GM18909 (cell line): ENCODE measurements around the gene LRRIQ3.
A peak's percentile ranks its signal among the peaks of the same experiment; 100 is the strongest.
"Not testable (repeated sequence)": the region's sequence is repeated elsewhere in the genome, so short reads cannot be mapped to it uniquely, and the experiment has no call there.

Source experiments
- ATAC-seq: cut with Tn5 transposase; IDR thresholded peaks from one replicate; pipeline ENCODE4 v1.9.1; 2021; ENCODE audit warnings: mild to moderate bottlenecking; ENCODE audit not compliant: unreplicated experiment, poor library complexity

The LRRIQ3 gene, protein sequence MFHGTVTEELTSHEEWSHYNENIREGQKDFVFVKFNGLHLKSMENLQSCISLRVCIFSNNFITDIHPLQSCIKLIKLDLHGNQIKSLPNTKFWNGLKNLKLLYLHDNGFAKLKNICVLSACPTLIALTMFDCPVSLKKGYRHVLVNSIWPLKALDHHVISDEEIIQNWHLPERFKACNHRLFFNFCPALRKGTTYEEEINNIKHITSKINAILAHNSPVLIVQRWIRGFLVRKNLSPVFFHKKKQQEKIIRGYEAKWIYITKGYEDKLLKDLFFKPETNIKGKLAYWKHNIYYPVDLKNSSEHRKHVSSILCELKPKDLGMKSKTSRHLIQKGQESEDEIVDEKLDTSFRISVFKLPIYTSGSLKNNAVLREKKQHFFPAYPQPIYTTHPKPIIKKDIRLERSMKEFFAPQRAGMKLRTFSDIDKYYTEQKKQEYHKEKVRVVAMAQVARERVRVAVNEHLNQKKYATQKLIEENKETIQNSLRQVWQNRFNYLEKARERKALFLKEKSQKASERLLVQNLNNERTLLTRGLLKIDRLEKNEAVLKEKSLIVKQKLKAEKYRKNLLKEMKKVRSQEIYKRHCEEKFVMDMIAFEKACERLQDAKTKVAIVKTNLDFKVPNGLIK

DNA sequence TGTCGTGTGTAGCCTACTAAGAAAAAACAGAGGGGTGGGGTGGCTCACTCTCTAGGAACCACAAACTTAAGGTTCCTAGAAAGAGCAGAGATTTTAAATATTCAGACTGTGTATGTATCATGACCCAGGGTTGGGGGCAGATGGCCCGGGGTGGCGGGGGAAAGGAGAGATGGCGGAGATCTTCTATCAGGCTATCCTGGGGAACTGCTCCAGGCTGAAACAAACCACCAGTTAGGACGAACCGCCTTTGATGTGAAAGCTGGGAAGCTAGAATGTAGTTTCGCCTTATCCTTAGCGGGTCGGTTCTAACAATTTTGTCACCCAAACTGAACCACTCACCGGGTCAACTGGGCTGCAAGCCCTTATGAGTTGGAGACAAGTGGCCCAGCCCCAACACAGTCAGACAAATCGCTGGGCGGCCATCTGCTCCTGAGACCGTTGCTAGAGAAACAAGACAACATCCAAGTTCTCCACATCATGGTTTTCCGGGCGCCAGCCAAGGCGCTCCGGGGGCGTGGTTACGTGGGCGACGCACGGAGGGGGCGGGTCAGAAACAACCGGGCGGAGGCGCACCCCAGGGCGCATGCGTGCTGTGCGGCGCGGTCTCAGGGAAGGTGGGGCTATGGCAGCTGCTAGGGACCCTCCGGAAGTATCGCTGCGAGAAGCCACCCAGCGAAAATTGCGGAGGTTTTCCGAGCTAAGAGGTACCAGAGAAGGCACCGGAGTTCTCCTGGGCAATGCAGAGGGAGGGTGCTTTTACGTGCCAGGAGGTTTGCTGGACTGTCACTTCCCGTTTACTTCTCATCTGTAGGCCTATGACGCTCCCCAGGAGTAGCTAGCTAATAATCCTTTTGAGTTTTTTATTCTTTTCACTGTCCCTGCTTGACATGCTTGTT is at the start of gene LRRIQ3, which contains the start of gene FPGT:
TSS of gene LRRIQ3 (minus strand) at position 520 of the 896 bp plus-strand sequence. CDS start 14,492 bp downstream, outside the sequence.
TSS of gene FPGT (plus strand) at position 586 of the 896 bp plus-strand sequence. CDS start at position 623, 37 bp downstream.
- ATAC-seq: peak; percentile 94

DNA sequence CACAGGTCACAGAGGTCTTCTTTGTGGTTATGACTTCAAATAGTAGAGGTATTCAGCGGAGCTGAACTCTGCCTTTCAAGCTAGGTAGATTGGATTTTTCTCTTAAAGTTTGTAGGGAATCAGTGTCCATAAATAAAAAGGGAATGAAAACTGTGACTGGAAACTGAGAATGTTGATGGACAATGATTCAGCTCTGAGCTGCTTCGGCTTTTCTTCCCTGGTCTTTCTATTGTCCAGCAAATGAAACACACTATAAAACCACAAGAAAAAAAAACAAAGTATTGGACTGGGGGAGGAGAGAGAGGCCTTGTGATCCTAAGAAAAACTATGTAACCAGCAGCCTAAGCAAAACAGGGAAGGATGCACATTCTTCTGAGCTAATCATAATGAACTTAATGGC is 48.3 kb upstream of the LRRIQ3 start:
- no peak for ATAC-seq

DNA sequence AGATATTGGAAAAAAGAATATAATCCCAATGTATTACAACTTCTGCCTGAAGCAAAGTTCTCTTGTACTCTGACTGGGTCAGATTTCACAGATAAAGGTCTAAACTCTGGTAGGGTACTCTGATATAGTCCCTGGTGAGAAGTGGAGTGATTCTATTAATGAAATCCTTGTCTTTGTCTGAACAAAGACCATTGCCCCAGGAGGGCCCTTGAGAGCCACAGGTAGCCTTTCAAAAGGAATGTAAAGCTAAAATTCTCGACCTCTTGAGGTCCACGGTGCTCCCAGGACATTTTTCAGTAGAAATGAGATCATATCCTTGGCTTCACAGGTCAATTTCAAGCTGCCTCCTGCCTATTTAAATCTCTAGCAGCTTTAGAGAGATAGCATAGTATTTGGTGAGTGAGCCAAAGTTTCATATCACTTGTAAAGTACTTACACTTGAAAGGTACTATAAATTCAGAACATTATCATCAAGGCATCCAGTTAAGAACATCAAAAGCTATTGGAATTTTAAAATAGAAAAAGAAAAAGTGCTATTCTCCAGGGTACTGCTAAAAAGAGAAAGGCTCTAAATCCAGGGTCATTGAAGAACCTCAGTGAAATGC is 47.3 kb upstream of the LRRIQ3 start:
- no peak for ATAC-seq

DNA sequence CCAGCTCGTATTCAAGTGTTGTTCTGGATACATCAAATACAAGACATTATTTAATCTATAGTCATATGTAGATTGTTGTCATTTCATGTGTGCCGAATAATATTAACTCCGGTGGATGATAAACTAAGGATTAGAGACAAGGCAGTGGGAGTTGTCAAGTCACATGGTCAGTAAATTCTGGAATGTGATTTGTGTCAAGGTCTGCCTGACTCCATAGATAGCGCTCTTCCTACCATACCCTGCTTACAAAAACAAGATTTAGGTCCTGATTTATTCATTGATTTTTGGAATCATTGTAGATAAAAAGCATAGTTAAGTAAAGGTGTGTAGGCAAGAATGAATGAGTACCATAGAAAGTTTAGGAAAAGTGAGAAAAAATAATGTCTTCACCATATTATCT is 39.8 kb upstream of the LRRIQ3 start:
- ATAC-seq: no peak

DNA sequence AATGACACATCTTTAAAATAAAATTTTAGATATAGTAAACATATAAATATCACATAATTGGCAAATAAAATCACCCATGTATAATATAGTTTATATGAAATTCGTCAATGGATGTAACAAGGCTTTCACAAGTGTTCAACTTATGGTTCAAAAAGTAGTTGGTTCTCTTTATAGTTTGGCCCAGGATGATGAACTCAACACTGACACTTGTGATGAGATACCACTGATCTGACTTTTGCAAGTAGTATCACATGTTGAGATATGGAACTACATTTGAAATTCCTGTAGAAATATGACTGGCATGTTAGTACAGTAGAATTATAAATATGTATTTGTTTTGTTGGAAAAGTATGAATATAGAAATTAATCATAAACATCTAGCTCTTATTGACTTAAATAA is 39.1 kb upstream of the LRRIQ3 start:
- no peak for ATAC-seq

DNA sequence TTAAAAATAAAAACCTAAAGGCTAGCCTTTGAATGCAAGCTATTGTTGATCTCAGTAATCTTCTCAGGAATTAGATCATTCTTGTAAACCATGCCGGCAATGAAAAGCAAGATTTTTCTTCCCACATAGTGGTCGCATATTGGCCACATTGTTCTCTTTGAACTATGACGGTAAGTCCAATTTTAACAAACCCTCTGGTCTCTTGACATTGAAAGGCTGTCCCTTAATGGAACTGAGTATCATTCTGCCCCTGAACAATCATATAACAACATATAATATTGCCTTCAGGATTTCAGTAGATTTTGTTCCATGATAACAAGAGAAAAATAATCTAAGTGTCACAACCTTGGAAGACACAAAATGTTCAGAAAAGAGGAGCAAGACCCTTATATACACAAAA is 38.5 kb upstream of the LRRIQ3 start:
- ATAC-seq: no peak

DNA sequence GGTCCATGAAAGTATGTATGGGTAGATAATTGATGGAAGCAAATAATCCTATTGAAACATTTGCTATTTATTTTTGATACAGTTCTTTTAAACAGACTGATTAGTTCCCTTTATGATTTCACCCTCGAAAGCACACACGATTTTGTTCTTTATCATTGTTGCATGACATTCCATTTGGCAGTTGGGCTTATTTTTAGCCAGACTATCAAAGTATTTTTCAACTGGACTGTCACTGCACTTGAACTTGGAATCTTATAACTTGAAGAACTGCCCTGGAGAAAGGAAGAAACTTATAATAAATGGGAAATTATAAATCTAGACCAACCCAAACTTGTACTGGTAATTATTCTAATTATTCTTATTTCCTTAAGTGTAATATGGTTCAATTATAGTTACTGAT is 37.2 kb upstream of the LRRIQ3 start, which contains the start of gene TNNI3K:
TSS of gene TNNI3K (plus strand) at position 235 of the 400 bp plus-strand sequence. CDS start at position 300, 65 bp downstream.
- ATAC-seq: no peak

DNA sequence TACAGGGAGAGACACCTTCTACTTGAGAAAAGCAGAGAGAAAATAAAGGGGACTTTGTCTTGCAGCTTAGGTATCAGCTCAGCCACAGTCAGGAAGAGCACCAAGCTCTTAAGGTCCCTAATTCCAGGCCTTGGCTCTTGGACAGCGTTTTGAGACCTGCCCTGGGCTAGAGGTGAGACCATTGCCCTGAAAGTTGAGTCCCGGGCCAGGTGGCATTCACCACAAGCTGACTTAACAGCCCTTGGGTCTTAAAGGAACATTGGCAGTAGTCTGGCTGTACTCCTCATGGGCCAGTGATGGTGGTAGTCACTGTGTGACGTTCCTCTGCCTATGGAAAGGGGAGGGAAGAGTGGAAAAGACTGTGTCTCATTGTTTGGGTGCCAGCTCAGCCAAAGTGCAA is 25.5 kb upstream of the LRRIQ3 start:
- ATAC-seq: no peak

DNA sequence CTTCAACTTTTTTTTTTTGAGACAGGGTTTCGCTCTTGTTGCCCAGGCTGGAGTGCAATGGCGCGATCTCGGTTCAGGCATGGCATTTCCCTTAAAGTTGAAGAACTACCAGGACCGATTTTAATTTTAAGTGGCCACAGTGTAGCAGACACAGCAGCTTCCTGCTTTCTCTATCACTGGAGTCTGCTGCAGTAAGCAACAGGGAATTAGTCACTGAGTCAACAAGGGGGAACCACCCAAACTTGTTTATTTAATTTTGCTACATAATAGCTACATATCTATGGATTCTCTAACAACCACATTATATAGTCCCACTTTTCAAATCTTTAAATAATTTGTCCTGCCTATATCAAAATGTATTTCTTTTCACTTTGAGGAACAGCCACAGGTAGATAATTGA is 24.7 kb upstream of the LRRIQ3 start:
- no peak for ATAC-seq

DNA sequence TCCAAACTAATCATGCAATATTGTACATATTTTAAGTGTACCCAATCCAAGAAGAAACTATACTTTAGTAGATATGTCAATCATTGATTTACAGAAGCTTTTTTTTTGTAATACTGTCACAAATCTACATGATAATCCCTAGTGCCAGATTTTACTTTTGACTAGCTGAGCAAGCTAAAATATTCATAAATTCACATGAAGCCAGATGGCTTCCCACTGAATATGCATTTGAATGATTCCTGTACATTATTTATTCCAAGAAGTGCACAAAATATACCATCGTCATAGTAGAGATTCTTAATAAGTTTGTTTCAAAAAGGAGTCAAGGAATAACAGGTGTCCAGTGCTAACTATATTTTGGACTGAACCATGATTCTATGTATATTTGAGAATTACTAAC is 17.3 kb upstream of the LRRIQ3 start:
- ATAC-seq: no peak

DNA sequence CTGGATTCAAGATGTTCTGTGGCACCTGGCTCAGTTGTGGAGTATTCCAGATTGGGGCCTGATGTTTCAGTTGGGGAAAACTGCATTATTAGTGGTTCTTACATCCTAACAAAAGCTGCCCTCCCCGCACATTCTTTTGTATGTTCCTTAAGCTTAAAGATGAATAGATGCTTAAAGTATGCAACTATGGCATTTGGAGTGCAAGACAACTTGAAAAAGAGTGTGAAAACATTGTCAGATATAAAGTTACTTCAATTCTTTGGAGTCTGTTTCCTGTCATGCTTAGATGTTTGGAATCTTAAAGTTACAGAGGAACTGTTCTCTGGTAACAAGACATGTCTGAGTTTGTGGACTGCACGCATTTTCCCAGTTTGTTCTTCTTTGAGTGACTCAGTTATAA is 7.3 kb upstream of the LRRIQ3 start:
- ATAC-seq: no peak

DNA sequence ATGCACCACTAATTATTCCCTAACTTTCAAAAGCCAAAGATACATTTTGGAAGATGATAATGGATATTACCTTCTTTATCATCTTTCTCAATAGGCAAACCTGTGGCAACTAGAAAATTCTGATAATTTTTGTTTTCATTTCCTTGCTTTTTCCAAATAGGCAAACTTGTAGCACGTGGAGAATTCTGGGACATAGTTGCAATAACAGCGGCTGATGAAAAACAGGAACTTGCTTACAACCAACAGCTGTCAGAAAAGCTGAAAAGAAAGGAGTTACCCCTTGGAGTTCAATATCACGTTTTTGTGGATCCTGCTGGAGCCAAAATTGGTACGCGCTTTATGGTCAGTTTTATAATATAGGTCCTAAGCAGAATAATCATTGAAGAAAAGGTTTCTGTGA is 1.5 kb upstream of the LRRIQ3 start:
- no peak for ATAC-seq

DNA sequence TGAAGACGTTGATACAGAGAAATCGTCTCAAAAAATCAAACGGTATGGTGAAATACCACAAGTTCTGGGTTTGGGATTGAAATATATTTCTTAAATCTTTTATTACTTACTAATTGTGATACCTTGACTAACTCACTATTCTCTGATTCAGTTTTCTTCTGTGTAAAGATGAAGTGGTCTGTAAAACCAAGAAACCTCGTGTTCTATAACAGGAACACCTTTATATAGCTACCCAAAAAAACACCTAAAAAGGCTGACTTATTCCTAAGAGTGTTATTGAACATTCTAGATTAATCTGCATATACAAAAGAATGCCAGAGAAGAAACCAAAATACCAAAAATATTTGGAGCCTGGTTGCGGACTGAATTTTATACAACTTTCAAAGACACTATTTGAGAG is 721 bp downstream of the LRRIQ3 start:
- no peak for ATAC-seq

DNA sequence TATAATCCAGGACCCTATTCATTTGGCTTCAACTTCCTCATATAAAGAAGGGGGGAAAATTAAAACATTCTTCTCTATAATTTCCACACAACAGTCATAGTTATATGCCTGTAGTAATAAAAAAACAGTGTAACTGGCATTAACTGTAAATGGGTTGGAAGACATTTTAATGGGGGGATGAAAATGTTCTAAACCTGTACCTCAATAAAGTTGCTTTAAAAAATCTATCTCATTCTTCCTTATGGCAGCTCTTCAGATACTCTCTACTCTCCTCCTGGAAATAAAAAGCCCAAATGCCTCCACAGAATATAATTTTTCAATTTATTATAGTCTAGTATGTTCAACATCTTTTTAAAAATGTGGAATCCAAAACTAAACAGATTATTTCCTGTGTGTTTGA is 2.6 kb downstream of the LRRIQ3 start:
- ATAC-seq: no peak

DNA sequence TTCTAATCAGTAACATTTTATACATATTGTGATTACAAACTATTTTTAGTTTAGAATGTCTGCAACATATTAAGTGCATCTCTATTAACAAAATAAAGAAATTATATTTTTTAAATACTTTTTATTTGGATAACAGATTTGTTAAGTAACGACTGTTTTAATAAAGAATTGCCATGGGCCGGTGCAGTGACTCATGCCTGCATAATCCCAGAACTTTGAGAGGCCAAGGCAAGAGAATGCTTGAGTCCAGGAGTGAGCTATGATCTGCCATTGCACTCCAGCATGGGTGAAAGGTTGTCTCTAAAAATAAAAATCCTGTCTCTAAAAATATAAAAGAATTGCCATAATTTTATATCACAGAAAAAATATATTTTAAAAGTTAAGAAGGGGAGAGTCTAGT is 4.1 kb downstream of the LRRIQ3 start:
- ATAC-seq: no peak

DNA sequence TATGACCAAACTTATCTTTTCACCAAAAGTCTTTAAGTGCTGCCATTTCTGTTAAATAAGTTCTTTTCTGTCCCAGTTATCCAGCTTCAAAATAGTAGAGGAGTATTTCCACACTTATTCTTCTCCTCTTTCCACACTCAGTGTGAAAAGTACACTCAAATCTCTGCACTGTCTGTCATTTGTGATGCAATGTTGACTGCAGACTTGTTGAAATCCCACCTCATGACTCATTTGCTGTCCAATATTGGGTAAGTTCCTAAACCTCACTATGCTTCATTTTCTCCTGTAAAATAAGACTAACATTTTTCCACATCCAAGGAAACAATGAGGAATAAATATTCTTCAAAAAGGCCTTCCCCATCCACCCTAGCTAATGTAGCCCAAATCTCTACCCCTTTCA is 17.5 kb downstream of the LRRIQ3 start:
- ATAC-seq: no peak

DNA sequence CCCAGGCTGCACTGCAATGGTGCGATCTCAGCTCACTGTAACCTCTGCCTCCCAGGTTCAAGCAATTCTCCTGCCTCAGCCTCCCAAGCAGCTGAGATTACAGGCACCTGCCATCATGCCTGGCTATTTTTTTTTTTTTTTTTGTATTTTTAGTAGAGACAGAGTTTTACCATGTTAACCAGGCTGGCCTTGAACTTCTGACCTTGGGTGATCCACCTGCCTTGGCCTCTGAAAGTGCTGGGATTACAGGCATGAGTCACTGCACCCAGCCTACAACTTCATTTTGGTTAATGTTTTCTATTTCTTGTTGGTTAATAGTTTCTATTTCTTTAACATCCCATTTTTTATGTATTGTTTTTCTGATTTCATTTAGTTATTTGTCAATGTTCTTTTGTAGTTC is 23.6 kb downstream of the LRRIQ3 start:
- ATAC-seq: not testable (repeated sequence)

DNA sequence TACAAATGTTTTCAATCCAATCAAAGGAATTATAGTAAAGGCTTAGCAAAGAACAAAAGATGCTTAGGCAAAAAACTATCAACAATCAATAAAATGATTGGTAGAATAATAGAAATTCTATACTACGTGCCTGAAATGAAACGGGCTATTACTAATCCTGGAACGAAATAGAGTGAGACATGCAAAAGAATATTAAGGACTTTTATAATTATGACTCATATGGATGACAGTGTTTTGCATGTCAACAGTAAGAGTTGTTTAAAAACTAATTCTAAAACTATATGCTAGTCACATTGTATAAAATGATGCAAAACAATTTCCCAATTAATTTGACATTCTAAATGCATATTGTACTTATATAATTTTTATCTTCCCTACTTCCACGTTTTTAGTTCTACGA is 35.6 kb downstream of the LRRIQ3 start:
- ATAC-seq: no peak

DNA sequence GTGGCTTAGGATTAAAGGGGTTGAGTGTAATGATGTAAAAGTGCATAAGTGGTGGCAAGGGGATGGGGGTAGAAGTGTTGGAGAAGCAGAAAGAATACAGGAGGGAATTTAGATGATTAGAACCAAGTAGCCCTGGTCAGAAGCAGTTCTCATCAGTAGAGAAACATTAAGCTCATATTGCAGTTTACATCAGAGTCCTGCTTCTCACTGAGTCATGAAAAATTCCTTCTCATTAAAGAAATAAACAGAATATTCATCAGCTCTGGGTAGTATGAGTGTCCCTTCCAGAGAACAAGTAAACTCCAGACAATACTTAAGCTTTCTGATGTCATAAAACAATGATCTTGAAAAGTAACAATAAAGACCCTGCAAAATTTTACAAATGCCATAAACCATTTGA is 36.5 kb downstream of the LRRIQ3 start:
- no peak for ATAC-seq

DNA sequence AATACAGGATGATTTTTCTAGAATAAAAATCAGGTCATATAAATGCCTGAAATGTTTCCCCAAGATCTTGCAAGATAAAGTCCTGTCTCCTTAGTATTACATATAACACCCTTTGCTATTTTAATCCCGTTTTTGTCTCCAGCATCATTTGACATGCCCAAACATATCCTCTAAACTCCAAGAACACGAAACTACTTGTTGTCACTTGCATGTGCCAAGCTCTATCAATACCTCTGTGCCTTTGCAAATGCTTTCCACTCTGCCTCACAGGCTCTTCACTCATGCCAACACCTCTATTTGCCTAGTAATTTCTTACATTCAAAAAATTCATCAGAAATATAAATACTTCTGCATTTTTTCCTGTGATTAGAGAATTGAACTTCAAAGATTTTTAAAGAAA is 37.9 kb downstream of the LRRIQ3 start:
- ATAC-seq: no peak
